Measurements from ENCODE around the gene DOK6. TPM values are rescaled to one million over a fixed set of nuclear protein-coding genes. Genes with fewer than 3 reads are reported as not detected.

The DOK6 gene
- total RNA-seq, 1 donor: 2.1 TPM

GRCh38 chr18:69789794-69790193, 389.1 kb downstream of the DOK6 start:
- no peak for DNase-seq (ENCODE audit: low read depth)
- H3K4me3 ChIP-seq (ENCODE audit: low read depth, low read length): no peak overlapping the region
- TF ChIP-seq, protein P1, sequence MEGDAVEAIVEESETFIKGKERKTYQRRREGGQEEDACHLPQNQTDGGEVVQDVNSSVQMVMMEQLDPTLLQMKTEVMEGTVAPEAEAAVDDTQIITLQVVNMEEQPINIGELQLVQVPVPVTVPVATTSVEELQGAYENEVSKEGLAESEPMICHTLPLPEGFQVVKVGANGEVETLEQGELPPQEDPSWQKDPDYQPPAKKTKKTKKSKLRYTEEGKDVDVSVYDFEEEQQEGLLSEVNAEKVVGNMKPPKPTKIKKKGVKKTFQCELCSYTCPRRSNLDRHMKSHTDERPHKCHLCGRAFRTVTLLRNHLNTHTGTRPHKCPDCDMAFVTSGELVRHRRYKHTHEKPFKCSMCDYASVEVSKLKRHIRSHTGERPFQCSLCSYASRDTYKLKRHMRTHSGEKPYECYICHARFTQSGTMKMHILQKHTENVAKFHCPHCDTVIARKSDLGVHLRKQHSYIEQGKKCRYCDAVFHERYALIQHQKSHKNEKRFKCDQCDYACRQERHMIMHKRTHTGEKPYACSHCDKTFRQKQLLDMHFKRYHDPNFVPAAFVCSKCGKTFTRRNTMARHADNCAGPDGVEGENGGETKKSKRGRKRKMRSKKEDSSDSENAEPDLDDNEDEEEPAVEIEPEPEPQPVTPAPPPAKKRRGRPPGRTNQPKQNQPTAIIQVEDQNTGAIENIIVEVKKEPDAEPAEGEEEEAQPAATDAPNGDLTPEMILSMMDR (IDR thresholded peaks at IDR 0.05; ENCODE audit: insufficient read depth, low read length): no peak

- DNase-seq (ENCODE audit: low read depth): no peak
- TF ChIP-seq, protein P1 (IDR thresholded peaks at IDR 0.05; ENCODE audit: insufficient read depth, low read length): no peak
- no peak overlapping the region for H3K4me3 ChIP-seq (ENCODE audit: low read depth, low read length)
Measured at GRCh38 chr18:69790649-69791048, 390.0 kb downstream of the DOK6 start.

- TF ChIP-seq, protein P1 (IDR thresholded peaks at IDR 0.05; ENCODE audit: insufficient read depth, low read length): no peak
- DNase-seq (ENCODE audit: low read depth): no peak
- no peak overlapping the region for H3K4me3 ChIP-seq (ENCODE audit: low read depth, low read length)
Measured at GRCh38 chr18:69795791-69796190, 395.1 kb downstream of the DOK6 start.

GRCh38 chr18:69804776-69805501, 404.3 kb downstream of the DOK6 start:
- TF ChIP-seq, protein P1 (IDR thresholded peaks at IDR 0.05; ENCODE audit: insufficient read depth, low read length): no peak
- H3K4me3 ChIP-seq (ENCODE audit: low read depth, low read length): no peak overlapping the region
- no peak for DNase-seq (ENCODE audit: low read depth)

GRCh38 chr18:69808399-69808798, 407.7 kb downstream of the DOK6 start:
- TF ChIP-seq, protein P1 (IDR thresholded peaks at IDR 0.05; ENCODE audit: insufficient read depth, low read length): no peak
- DNase-seq (ENCODE audit: low read depth): no peak
- no peak overlapping the region for H3K4me3 ChIP-seq (ENCODE audit: low read depth, low read length)

GRCh38 chr18:69813559-69813958, 412.9 kb downstream of the DOK6 start:
- TF ChIP-seq, protein P1 (IDR thresholded peaks at IDR 0.05; ENCODE audit: insufficient read depth, low read length): no peak
- DNase-seq (ENCODE audit: low read depth): no peak
- no peak overlapping the region for H3K4me3 ChIP-seq (ENCODE audit: low read depth, low read length)

All from fibroblast of the aortic adventitia (primary cell).